Measurements from ENCODE around the gene PTGES3. TPM values are rescaled to one million over a fixed set of nuclear protein-coding genes. Genes with fewer than 3 reads are reported as not detected.
A peak's percentile ranks its signal among the peaks of the same experiment; 100 is the strongest.

The PTGES3 gene
- polyA plus RNA-seq, 3 donors = 46.1 to 232 (median 187) TPM

DNA sequence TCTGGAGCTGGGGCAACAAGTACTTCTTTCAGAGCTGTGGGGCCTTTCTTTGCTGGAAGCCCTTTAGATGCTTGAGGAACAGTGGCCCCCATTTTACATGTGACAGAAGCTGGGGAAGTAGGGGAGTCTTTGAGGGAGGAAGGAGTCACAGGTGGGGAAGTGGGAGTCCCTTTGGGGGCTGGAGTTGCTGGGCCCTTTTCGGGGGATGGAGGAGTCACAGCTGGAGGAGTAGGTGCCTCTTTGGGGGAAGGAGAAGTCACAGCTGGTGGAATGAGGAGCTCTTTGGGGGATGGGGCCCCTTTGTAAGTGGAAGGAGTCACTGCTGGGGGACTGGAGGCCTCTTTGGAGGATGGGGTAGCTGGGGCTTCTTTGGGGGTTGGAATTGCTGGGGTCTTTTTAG lies 28.4 kb upstream of the PTGES3 start:
- Histone ChIP-seq H3K4me2 (replicated peaks; ENCODE audit: extremely low read depth, low read length, poor library complexity, severe bottlenecking) (peak overlapping the region; percentile 6), H3K4me3 (replicated peaks in 1 of 3; ENCODE audit: low read depth in 2 of 3, low read length in 3 of 3) (peak overlapping the region in 1 of 3 experiments; percentile 10), H3K79me2 (ENCODE audit: insufficient read depth, low read length) (peaks cover 73% of the 10 kb centered on the region), H3K27me3 (ENCODE audit: control insufficient read depth in 2 of 2, insufficient read depth in 2 of 2, low read length in 2 of 2) (no peaks in the 10 kb centered on the region), H3K27ac (ENCODE audit: low read depth in 1 of 2, low read length in 2 of 2) (peak overlapping the region; percentile 23 to 54), H3K4me1 (ENCODE audit: control insufficient read depth in 1 of 2, insufficient read depth in 2 of 2, low read length in 2 of 2) (peaks cover 29 to 55% of the 10 kb centered on the region in 2 donors), H3K9ac (ENCODE audit: insufficient read depth, low read length, poor library complexity, severe bottlenecking) (no peak overlapping the region), H3K36me3 (replicated peaks in 1 of 2; ENCODE audit: control insufficient read depth in 1 of 2, insufficient read depth in 2 of 2, low read length in 2 of 2) (peaks cover 62 to 80% of the 10 kb centered on the region in 2 donors), H3K9me3 (replicated peaks in 1 of 2; ENCODE audit: control insufficient read depth in 1 of 2, insufficient read depth in 1 of 2, low read length in 2 of 2) (no peaks in the 10 kb centered on the region), H4K20me1 (ENCODE audit: insufficient read depth, low read length) (peaks cover 91% of the 10 kb centered on the region), H2AFZ (ENCODE audit: insufficient read depth, low read depth, low read length, poor library complexity, severe bottlenecking) (no peak overlapping the region)
- intact Hi-C loops (cut with micrococcal nuclease) = no loop called here
- H3K27me3 Mint-ChIP-seq (ENCODE audit: low read depth in 3 of 3) = peaks cover 0 to 2% (median 0%) of the 10 kb centered on the region in 3 donors
- peak overlapping the region; percentile 23 to 91 (median 77) for H3K27ac Mint-ChIP-seq
- peaks cover 58% of the 10 kb centered on the region for H3K4me1 Mint-ChIP-seq
- H3K4me3 Mint-ChIP-seq = no peak overlapping the region
- TF ChIP-seq, protein P1, sequence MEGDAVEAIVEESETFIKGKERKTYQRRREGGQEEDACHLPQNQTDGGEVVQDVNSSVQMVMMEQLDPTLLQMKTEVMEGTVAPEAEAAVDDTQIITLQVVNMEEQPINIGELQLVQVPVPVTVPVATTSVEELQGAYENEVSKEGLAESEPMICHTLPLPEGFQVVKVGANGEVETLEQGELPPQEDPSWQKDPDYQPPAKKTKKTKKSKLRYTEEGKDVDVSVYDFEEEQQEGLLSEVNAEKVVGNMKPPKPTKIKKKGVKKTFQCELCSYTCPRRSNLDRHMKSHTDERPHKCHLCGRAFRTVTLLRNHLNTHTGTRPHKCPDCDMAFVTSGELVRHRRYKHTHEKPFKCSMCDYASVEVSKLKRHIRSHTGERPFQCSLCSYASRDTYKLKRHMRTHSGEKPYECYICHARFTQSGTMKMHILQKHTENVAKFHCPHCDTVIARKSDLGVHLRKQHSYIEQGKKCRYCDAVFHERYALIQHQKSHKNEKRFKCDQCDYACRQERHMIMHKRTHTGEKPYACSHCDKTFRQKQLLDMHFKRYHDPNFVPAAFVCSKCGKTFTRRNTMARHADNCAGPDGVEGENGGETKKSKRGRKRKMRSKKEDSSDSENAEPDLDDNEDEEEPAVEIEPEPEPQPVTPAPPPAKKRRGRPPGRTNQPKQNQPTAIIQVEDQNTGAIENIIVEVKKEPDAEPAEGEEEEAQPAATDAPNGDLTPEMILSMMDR (IDR thresholded peaks at IDR 0.05) = no peak
- 0% methylated on average over 1 of the region's 1 CpG for WGBS (ENCODE audit: insufficient coverage)
- DNase-seq = no peak
- H3K36me3 Mint-ChIP-seq = peaks cover 68 to 80% of the 10 kb centered on the region in 2 donors
- H3K9me3 Mint-ChIP-seq = no peaks in the 10 kb centered on the region

DNA sequence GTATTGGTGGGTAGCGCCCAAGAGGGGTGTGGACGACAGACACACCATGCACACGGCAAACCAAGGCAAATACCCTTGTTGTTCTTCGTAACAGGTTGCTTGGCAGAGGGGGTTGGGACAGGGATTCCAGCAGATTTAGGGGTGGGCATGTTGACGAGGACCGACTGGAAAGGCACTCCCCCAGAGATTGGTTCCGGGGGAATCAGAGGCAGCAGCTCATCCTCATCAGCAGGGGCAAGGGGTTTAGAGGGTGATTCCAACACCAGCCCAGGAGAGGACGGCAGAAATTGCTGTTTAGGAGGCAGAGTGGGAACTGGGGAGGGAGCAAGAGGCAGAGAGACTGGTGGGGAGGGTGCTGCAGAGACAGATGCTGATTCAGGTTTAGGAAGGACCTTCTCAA lies 27.7 kb upstream of the PTGES3 start:
- H3K36me3 ChIP-seq (replicated peaks in 1 of 2; ENCODE audit: control insufficient read depth in 1 of 2, insufficient read depth in 2 of 2, low read length in 2 of 2) = peaks cover 67 to 87% of the 10 kb centered on the region in 2 donors
- H2AFZ ChIP-seq (ENCODE audit: insufficient read depth, low read depth, low read length, poor library complexity, severe bottlenecking) = no peak overlapping the region
- TF ChIP-seq, protein P1 (IDR thresholded peaks at IDR 0.05) = no peak
- peaks cover 66% of the 10 kb centered on the region for H3K79me2 ChIP-seq (ENCODE audit: insufficient read depth, low read length)
- no peaks in the 10 kb centered on the region for H3K9me3 ChIP-seq (replicated peaks in 1 of 2; ENCODE audit: control insufficient read depth in 1 of 2, insufficient read depth in 1 of 2, low read length in 2 of 2)
- Mint-ChIP-seq H3K27ac (peak overlapping the region; percentile 23 to 91 (median 72)), H3K27me3 (ENCODE audit: low read depth in 3 of 3) (peaks cover 0 to 2% (median 0%) of the 10 kb centered on the region in 3 donors), H3K4me1 (peaks cover 52% of the 10 kb centered on the region), H3K9me3 (no peaks in the 10 kb centered on the region), H3K36me3 (peaks cover 70 to 87% of the 10 kb centered on the region in 2 donors), H3K4me3 (peak overlapping the region in 1 of 2 donors; percentile 6)
- intact Hi-C loops (cut with micrococcal nuclease) = no loop called here
- H3K9ac ChIP-seq (ENCODE audit: insufficient read depth, low read length, poor library complexity, severe bottlenecking) = no peak overlapping the region
- H4K20me1 ChIP-seq (ENCODE audit: insufficient read depth, low read length) = peaks cover 84% of the 10 kb centered on the region
- peaks cover 22 to 48% of the 10 kb centered on the region in 2 donors for H3K4me1 ChIP-seq (ENCODE audit: control insufficient read depth in 1 of 2, insufficient read depth in 2 of 2, low read length in 2 of 2)
- H3K27me3 ChIP-seq (ENCODE audit: control insufficient read depth in 2 of 2, insufficient read depth in 2 of 2, low read length in 2 of 2) = no peaks in the 10 kb centered on the region
- 90% methylated on average over 5 of the region's 8 CpGs for WGBS (ENCODE audit: insufficient coverage)
- H3K4me2 ChIP-seq (replicated peaks; ENCODE audit: extremely low read depth, low read length, poor library complexity, severe bottlenecking) = no peak overlapping the region
- no peak for DNase-seq
- H3K27ac ChIP-seq (ENCODE audit: low read depth in 1 of 2, low read length in 2 of 2) = peak overlapping the region in 1 of 2 donors; percentile 54
- H3K4me3 ChIP-seq (replicated peaks in 1 of 3; ENCODE audit: low read depth in 2 of 3, low read length in 3 of 3) = no peak overlapping the region
